Transverse colon (tissue), 4 donors: Measurements from ENCODE around the gene ELOVL1.

Experiments
- EP300 ChIP-seq: sonication (generic); formaldehyde crosslinking; IDR thresholded peaks from one replicate; pipeline ENCODE4 v1.6.1; 2017; ENCODE audit warnings: antibody characterized with exemption, low read depth
- POLR2AphosphoS5 ChIP-seq, 3 donors: sonication (generic); formaldehyde crosslinking; IDR thresholded peaks; one replicate each; pipeline ENCODE4 v1.6.1; 2016; ENCODE audit warnings: antibody characterized with exemption in 3 of 3
- TF ChIP-seq, protein P1 (sequence below), 5 experiments: fragments of 200-600 bp in 3 of 5; fragments of 450-650 bp in 2 of 5; sonication (generic) in 3 of 5; IDR thresholded peaks; 1 replicate in 2 of 5; 2 replicates in 3 of 5; pipeline ENCODE4 v1.5.1; 2016 to 2017; ENCODE audit warnings: antibody characterized with exemption in 5 of 5, inconsistent platforms in 3 of 5, mild to moderate bottlenecking in 2 of 5, moderate library complexity in 1 of 5

DNA sequence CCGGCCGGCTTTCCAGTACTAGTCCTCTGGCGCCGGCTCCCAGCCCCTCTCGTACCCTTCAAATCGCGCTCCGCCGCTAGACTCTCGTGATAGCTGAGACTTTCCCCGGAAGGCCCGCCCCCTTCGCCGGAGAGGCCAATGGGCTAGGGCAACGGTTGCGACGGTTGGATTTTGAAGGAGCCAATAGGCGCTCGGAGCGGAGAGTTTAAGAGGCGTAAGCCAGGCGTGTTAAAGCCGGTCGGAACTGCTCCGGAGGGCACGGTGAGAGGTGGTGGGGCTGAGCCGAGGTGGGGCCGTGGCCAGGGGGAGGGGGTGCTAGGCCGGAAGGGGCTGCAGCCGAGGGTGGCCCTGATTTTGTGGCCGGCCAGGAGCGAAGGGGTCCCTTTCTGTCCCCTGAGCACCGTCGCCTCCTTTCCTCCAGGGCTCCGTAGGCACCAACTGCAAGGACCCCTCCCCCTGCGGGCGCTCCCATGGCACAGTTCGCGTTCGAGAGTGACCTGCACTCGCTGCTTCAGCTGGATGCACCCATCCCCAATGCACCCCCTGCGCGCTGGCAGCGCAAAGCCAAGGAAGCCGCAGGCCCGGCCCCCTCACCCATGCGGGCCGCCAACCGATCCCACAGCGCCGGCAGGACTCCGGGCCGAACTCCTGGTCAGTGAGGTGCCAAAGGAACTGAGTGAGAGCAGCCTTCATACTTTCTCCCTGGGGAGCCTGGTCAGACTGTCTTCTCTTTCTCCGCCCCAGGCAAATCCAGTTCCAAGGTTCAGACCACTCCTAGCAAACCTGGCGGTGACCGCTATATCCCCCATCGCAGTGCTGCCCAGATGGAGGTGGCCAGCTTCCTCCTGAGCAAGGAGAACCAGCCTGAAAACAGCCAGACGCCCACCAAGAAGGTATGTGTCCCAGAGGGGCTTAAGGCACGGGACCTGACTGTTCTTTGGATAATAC lies 8.8 kb downstream of the ELOVL1 start, which contains the start of gene CDC20:
- TF ChIP-seq, protein P1, sequence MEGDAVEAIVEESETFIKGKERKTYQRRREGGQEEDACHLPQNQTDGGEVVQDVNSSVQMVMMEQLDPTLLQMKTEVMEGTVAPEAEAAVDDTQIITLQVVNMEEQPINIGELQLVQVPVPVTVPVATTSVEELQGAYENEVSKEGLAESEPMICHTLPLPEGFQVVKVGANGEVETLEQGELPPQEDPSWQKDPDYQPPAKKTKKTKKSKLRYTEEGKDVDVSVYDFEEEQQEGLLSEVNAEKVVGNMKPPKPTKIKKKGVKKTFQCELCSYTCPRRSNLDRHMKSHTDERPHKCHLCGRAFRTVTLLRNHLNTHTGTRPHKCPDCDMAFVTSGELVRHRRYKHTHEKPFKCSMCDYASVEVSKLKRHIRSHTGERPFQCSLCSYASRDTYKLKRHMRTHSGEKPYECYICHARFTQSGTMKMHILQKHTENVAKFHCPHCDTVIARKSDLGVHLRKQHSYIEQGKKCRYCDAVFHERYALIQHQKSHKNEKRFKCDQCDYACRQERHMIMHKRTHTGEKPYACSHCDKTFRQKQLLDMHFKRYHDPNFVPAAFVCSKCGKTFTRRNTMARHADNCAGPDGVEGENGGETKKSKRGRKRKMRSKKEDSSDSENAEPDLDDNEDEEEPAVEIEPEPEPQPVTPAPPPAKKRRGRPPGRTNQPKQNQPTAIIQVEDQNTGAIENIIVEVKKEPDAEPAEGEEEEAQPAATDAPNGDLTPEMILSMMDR (IDR thresholded peaks at IDR 0.05) = no peak
- TF ChIP-seq EP300 (no peak), POLR2AphosphoS5 (IDR thresholded peaks at IDR 0.05) (peak in 1 of 3 donors; percentile 44)
